SU-DHL-6 (cell line): ENCODE data around the gene GANAB.

Experiments used
- EZH2phosphoT487 ChIP-seq: fragments of 200-600 bp; sonication (generic), shearing (Covaris generic); conservative IDR thresholded peaks from 2 replicates; pipeline ENCODE4 v1.6.1; 2018; ENCODE audit warnings: mild to moderate bottlenecking, antibody characterized with exemption, low read length, moderate library complexity, mixed read lengths
- TF ChIP-seq, protein P1 (sequence below): fragments of 200-600 bp; sonication (generic); IDR thresholded peaks from one replicate; pipeline ENCODE4 v1.5.1; 2017; ENCODE audit warnings: antibody characterized with exemption, mild to moderate bottlenecking, low read length, moderate library complexity; ENCODE audit not compliant: insufficient read depth, poor library complexity, severe bottlenecking

- TF ChIP-seq, protein P1, sequence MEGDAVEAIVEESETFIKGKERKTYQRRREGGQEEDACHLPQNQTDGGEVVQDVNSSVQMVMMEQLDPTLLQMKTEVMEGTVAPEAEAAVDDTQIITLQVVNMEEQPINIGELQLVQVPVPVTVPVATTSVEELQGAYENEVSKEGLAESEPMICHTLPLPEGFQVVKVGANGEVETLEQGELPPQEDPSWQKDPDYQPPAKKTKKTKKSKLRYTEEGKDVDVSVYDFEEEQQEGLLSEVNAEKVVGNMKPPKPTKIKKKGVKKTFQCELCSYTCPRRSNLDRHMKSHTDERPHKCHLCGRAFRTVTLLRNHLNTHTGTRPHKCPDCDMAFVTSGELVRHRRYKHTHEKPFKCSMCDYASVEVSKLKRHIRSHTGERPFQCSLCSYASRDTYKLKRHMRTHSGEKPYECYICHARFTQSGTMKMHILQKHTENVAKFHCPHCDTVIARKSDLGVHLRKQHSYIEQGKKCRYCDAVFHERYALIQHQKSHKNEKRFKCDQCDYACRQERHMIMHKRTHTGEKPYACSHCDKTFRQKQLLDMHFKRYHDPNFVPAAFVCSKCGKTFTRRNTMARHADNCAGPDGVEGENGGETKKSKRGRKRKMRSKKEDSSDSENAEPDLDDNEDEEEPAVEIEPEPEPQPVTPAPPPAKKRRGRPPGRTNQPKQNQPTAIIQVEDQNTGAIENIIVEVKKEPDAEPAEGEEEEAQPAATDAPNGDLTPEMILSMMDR, result no peak
- TF ChIP-seq EZH2phosphoT487, result no peak
Measured at GRCh38 chr11:62605467-62605866, 40.9 kb downstream of the GANAB start.
